K562 (cell line): ENCODE data around the gene TSPOAP1. TPM values are rescaled to one million over a fixed set of nuclear protein-coding genes. Genes with fewer than 3 reads are reported as not detected.
A peak's percentile ranks its signal among the peaks of the same experiment; 100 is the strongest.

Experiments
- KDM5B ChIP-seq: fragments of 200-600 bp; sonication (generic); IDR thresholded peaks from 2 replicates; pipeline ENCODE4 v1.6.1; 2012; ENCODE audit warnings: low read depth, mild to moderate bottlenecking, moderate library complexity, low read length, control low read depth, inconsistent platforms; ENCODE audit not compliant: insufficient replicate concordance
- PHB2 ChIP-seq: fragments of 450-650 bp; IDR thresholded peaks from 2 replicates; pipeline ENCODE4 v1.6.1; 2017; ENCODE audit warnings: low read depth
- SREBF2 ChIP-seq: sonication (generic); formaldehyde crosslinking; IDR thresholded peaks from 2 replicates; pipeline ENCODE4 v1.4.0; 2020; ENCODE audit warnings: mild to moderate bottlenecking, missing genetic modification reagents
- U2AF2 ChIP-seq: fragments of 200-400 bp; formaldehyde crosslinking; optimal IDR thresholded peaks from 2 replicates; pipeline ENCODE3; 2017; ENCODE audit warnings: low read depth, mild to moderate bottlenecking, low read length
- ZNF121 ChIP-seq: sonication (generic); formaldehyde crosslinking; conservative IDR thresholded peaks from 2 replicates; pipeline ENCODE4 v1.8.0; 2022; ENCODE audit warnings: missing genetic modification reagents
- polyA plus RNA-seq, 8 experiments: library from polyadenylated mRNA; depleted of rRNA in 4 of 8; stranded (reverse) in 5 of 8; unstranded in 3 of 8; fragments of >200 nt; fragmentation: Nextera tagmentation in 2 of 8; fragmentation: Illumina TruSeq in 1 of 8; extraction: Ambion mirVana in 2 of 8; extraction: Trizol in 1 of 8; gene quantifications; 2 replicates each; pipeline versions ENCODE4 v1.2.1 to v1.2.3, GENCODE V29; 2011 to 2014; ENCODE audit warnings: inconsistent platforms in 1 of 8, missing spikeins in 1 of 8
- total RNA-seq, 7 experiments: library from RNA; depleted of rRNA in 6 of 7; stranded (reverse); fragments of >200 nt in 6 of 7; fragmentation: Illumina TruSeq in 2 of 7; extraction: Trizol in 2 of 7; gene quantifications; 2 replicates each; pipeline versions ENCODE4 v1.2.1 to v1.2.3, GENCODE V29; 2011 to 2021; ENCODE audit warnings: low replicate concordance in 1 of 7
- TF ChIP-seq, protein P1 (sequence below), 2 experiments: fragments of 450-650 bp; IDR thresholded peaks; 2 replicates each; pipeline ENCODE4 v1.6.1; 2018; ENCODE audit warnings: mild to moderate bottlenecking in 2 of 2, low read depth in 1 of 2; ENCODE audit not compliant: partially characterized antibody in 2 of 2
- TF ChIP-seq, protein P2 (sequence below): fragments of 450-650 bp; IDR thresholded peaks from 2 replicates; pipeline ENCODE4 v1.7.1; 2018; ENCODE audit warnings: mild to moderate bottlenecking, low read depth; ENCODE audit not compliant: partially characterized antibody
- TF ChIP-seq, protein P3 (sequence below), 2 experiments: fragments of 450-650 bp in 1 of 2; IDR thresholded peaks; 2 replicates each; pipeline ENCODE4 v1.6.1; 2011 to 2017; ENCODE audit warnings: low read depth in 2 of 2, antibody characterized with exemption in 1 of 2, borderline replicate concordance in 1 of 2, low read length in 1 of 2, mild to moderate bottlenecking in 1 of 2, mixed read lengths in 1 of 2; ENCODE audit not compliant: control insufficient read depth in 1 of 2
- TF ChIP-seq, protein P4 (sequence below): fragments of 450-650 bp; IDR thresholded peaks from 2 replicates; pipeline ENCODE4 v1.6.1; 2016; ENCODE audit warnings: borderline replicate concordance
- TF ChIP-seq, protein P5 (sequence below): fragments of 250-450 bp; sonication (Bioruptor Pico); IDR thresholded peaks from 2 replicates; pipeline ENCODE4 v1.8.0; 2022; ENCODE audit warnings: inconsistent platforms, mild to moderate bottlenecking, moderate library complexity, borderline replicate concordance

Gene TSPOAP1
- total and polyA plus RNA-seq, 9 of the 15 experiments (the other 6 are each of a cell fraction or from before 2014, with no cell fraction given), result 0.87 to 3.9 (median 1.8) TPM; not detected in 2

DNA sequence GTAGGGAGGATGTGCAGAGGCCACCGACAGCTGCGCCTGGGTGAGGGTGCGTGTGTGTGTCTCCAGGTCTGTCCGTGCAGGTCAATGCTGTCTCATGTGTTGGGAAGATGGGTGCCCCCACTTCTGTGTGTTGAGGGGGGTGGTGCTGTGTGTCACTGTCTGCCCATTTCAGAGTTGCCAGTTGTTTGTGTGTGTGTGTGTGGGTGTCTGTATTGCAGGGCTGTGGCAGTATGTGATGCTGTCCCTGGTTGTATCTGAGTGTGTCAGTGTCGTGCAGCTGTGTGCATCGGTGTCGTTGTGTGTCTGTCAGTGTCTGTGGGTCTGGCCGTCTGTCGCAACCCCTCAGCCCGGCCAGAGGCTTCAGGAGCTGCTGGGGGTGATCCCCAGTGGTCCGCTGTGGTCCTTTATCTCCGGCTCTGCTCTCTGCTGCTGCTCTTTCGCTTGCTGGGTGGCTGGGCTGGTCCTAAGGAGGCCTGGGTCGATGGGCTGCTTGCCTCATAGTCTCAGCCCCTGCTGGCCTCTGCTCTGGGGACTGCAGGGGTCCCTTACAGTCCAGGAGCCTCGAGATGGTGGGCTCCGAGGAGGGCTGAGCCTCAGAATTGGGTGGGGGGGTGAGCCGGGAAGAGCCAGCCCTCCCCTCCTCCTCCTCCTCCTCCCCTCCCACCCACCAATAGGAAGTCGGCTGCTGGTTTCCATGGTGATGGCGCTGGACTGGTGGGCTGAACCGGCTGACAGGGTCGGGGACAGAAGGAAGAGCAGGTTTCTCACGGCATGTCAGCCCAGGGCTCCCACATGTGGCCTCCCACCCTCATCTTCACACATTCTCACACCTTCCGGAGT lies at the start of gene TSPOAP1 (continued):
- TF ChIP-seq, protein P1, sequence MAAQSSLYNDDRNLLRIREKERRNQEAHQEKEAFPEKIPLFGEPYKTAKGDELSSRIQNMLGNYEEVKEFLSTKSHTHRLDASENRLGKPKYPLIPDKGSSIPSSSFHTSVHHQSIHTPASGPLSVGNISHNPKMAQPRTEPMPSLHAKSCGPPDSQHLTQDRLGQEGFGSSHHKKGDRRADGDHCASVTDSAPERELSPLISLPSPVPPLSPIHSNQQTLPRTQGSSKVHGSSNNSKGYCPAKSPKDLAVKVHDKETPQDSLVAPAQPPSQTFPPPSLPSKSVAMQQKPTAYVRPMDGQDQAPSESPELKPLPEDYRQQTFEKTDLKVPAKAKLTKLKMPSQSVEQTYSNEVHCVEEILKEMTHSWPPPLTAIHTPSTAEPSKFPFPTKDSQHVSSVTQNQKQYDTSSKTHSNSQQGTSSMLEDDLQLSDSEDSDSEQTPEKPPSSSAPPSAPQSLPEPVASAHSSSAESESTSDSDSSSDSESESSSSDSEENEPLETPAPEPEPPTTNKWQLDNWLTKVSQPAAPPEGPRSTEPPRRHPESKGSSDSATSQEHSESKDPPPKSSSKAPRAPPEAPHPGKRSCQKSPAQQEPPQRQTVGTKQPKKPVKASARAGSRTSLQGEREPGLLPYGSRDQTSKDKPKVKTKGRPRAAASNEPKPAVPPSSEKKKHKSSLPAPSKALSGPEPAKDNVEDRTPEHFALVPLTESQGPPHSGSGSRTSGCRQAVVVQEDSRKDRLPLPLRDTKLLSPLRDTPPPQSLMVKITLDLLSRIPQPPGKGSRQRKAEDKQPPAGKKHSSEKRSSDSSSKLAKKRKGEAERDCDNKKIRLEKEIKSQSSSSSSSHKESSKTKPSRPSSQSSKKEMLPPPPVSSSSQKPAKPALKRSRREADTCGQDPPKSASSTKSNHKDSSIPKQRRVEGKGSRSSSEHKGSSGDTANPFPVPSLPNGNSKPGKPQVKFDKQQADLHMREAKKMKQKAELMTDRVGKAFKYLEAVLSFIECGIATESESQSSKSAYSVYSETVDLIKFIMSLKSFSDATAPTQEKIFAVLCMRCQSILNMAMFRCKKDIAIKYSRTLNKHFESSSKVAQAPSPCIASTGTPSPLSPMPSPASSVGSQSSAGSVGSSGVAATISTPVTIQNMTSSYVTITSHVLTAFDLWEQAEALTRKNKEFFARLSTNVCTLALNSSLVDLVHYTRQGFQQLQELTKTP (IDR thresholded peaks at IDR 0.05; ENCODE audit: low read depth in 1 of 2, partially characterized antibody in 2 of 2), result peak; percentile 22 to 76
- TF ChIP-seq, protein P2, sequence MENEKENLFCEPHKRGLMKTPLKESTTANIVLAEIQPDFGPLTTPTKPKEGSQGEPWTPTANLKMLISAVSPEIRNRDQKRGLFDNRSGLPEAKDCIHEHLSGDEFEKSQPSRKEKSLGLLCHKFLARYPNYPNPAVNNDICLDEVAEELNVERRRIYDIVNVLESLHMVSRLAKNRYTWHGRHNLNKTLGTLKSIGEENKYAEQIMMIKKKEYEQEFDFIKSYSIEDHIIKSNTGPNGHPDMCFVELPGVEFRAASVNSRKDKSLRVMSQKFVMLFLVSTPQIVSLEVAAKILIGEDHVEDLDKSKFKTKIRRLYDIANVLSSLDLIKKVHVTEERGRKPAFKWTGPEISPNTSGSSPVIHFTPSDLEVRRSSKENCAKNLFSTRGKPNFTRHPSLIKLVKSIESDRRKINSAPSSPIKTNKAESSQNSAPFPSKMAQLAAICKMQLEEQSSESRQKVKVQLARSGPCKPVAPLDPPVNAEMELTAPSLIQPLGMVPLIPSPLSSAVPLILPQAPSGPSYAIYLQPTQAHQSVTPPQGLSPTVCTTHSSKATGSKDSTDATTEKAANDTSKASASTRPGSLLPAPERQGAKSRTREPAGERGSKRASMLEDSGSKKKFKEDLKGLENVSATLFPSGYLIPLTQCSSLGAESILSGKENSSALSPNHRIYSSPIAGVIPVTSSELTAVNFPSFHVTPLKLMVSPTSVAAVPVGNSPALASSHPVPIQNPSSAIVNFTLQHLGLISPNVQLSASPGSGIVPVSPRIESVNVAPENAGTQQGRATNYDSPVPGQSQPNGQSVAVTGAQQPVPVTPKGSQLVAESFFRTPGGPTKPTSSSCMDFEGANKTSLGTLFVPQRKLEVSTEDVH, result peak; percentile 95
- TF ChIP-seq, protein P3, sequence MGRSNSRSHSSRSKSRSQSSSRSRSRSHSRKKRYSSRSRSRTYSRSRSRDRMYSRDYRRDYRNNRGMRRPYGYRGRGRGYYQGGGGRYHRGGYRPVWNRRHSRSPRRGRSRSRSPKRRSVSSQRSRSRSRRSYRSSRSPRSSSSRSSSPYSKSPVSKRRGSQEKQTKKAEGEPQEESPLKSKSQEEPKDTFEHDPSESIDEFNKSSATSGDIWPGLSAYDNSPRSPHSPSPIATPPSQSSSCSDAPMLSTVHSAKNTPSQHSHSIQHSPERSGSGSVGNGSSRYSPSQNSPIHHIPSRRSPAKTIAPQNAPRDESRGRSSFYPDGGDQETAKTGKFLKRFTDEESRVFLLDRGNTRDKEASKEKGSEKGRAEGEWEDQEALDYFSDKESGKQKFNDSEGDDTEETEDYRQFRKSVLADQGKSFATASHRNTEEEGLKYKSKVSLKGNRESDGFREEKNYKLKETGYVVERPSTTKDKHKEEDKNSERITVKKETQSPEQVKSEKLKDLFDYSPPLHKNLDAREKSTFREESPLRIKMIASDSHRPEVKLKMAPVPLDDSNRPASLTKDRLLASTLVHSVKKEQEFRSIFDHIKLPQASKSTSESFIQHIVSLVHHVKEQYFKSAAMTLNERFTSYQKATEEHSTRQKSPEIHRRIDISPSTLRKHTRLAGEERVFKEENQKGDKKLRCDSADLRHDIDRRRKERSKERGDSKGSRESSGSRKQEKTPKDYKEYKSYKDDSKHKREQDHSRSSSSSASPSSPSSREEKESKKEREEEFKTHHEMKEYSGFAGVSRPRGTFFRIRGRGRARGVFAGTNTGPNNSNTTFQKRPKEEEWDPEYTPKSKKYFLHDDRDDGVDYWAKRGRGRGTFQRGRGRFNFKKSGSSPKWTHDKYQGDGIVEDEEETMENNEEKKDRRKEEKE (IDR thresholded peaks at IDR 0.05; ENCODE audit: borderline replicate concordance in 1 of 2, control insufficient read depth in 1 of 2, low read depth in 2 of 2, low read length in 1 of 2), result peak in 1 of 2 experiments; percentile 94
- TF ChIP-seq ZNF121 (CRISPR knock-in tag), result no peak
- peak; percentile 90 for TF ChIP-seq KDM5B
- no peak for TF ChIP-seq U2AF2
- TF ChIP-seq, protein P4, sequence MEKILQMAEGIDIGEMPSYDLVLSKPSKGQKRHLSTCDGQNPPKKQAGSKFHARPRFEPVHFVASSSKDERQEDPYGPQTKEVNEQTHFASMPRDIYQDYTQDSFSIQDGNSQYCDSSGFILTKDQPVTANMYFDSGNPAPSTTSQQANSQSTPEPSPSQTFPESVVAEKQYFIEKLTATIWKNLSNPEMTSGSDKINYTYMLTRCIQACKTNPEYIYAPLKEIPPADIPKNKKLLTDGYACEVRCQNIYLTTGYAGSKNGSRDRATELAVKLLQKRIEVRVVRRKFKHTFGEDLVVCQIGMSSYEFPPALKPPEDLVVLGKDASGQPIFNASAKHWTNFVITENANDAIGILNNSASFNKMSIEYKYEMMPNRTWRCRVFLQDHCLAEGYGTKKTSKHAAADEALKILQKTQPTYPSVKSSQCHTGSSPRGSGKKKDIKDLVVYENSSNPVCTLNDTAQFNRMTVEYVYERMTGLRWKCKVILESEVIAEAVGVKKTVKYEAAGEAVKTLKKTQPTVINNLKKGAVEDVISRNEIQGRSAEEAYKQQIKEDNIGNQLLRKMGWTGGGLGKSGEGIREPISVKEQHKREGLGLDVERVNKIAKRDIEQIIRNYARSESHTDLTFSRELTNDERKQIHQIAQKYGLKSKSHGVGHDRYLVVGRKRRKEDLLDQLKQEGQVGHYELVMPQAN, result peak; percentile 62; the same call in 1 of the 2 replicates
- TF ChIP-seq, protein P5, sequence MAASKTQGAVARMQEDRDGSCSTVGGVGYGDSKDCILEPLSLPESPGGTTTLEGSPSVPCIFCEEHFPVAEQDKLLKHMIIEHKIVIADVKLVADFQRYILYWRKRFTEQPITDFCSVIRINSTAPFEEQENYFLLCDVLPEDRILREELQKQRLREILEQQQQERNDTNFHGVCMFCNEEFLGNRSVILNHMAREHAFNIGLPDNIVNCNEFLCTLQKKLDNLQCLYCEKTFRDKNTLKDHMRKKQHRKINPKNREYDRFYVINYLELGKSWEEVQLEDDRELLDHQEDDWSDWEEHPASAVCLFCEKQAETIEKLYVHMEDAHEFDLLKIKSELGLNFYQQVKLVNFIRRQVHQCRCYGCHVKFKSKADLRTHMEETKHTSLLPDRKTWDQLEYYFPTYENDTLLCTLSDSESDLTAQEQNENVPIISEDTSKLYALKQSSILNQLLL (CRISPR knock-in tag), result no peak
- TF ChIP-seq PHB2, result peak; percentile 77; the same call in 1 of the 2 replicates
- TF ChIP-seq SREBF2 (CRISPR knock-in tag), result no peak
